Neural cell (in vitro differentiated cells): ENCODE data around the gene NR2C2. TPM values are rescaled to one million over a fixed set of nuclear protein-coding genes. Genes with fewer than 3 reads are reported as not detected.
A peak's percentile ranks its signal among the peaks of the same experiment; 100 is the strongest.

Experiments used
- H2AFZ ChIP-seq: fragments of 200-600, 300-800 bp; sonication (generic), shearing (Covaris generic); 2 replicates; pipeline ENCODE4 v1.6.0; 2014; ENCODE audit warnings: low read depth, mild to moderate bottlenecking, antibody characterized with exemption, low read length, moderate library complexity
- H3F3A ChIP-seq: fragments of 200-600 bp; shearing (Covaris generic); 2 replicates; pipeline ENCODE4 v1.6.1; 2016; ENCODE audit warnings: mild to moderate bottlenecking, moderate library complexity, mixed read lengths, antibody characterized with exemption, low read length; ENCODE audit not compliant: insufficient read depth, poor library complexity, severe bottlenecking
- H3K27ac ChIP-seq: fragments of 200-600, 300-800 bp; sonication (generic), shearing (Covaris generic); 2 replicates; pipeline ENCODE4 v1.5.1; 2014; ENCODE audit warnings: mild to moderate bottlenecking, low read length, moderate library complexity
- H3K27me3 ChIP-seq: fragments of 300-800, 200-600 bp; sonication (generic), shearing (Covaris generic); 2 replicates; pipeline ENCODE4 v1.6.0; 2014; ENCODE audit warnings: mild to moderate bottlenecking, low read depth, low read length, moderate library complexity; ENCODE audit not compliant: insufficient read depth
- H3K36me3 ChIP-seq: fragments of 300-800, 200-600 bp; sonication (generic), shearing (Covaris generic); 2 replicates; pipeline ENCODE4 v1.5.1; 2014; ENCODE audit warnings: mild to moderate bottlenecking, antibody characterized with exemption, low read length, moderate library complexity; ENCODE audit not compliant: insufficient read depth
- H3K4me2 ChIP-seq: fragments of 300-800, 200-600 bp; sonication (generic), shearing (Covaris generic); 2 replicates; pipeline ENCODE4 v1.6.0; 2014; ENCODE audit warnings: mild to moderate bottlenecking, low read length
- H3K4me3 ChIP-seq: fragments of 300-800, 200-600 bp; sonication (generic), shearing (Covaris generic); 2 replicates; pipeline ENCODE4 v1.5.1; 2014; ENCODE audit warnings: mild to moderate bottlenecking, low read length, moderate library complexity
- H3K79me2 ChIP-seq: fragments of 200-600 bp; shearing (Covaris generic); replicated peaks from 2 replicates; pipeline ENCODE4 v1.6.0; 2014; ENCODE audit warnings: mild to moderate bottlenecking, low read length, moderate library complexity; ENCODE audit not compliant: insufficient read depth
- H3K9ac ChIP-seq: fragments of 300-800, 200-600 bp; sonication (generic), shearing (Covaris generic); 2 replicates; pipeline ENCODE4 v1.6.1; 2016; ENCODE audit warnings: mild to moderate bottlenecking, low read length, mixed read lengths
- H3K9me2 ChIP-seq: fragments of 200-600 bp; shearing (Covaris generic); 2 replicates; pipeline ENCODE4 v1.6.1; 2016; ENCODE audit warnings: mild to moderate bottlenecking, low read length, mixed read lengths; ENCODE audit not compliant: insufficient read depth
- H3K9me3 ChIP-seq: fragments of 200-600, 300-800 bp; sonication (generic), shearing (Covaris generic); 2 replicates; pipeline ENCODE4 v1.6.1; 2016; ENCODE audit warnings: mild to moderate bottlenecking, mixed run types, low read length, moderate library complexity, mixed read lengths
- H4K20me1 ChIP-seq: fragments of 200-600 bp; shearing (Covaris generic); 2 replicates; pipeline ENCODE4 v1.6.1; 2016; ENCODE audit warnings: mild to moderate bottlenecking, mixed run types; ENCODE audit not compliant: insufficient read depth
- CTCF ChIP-seq: fragments of 450-650 bp; IDR thresholded peaks from 2 replicates; pipeline ENCODE4 v1.5.1; 2014; ENCODE audit warnings: antibody characterized with exemption, mild to moderate bottlenecking, moderate library complexity; ENCODE audit not compliant: poor library complexity, severe bottlenecking
- EP300 ChIP-seq: fragments of 450-650 bp; conservative IDR thresholded peaks from 2 replicates; pipeline ENCODE4 v1.6.1; 2014; ENCODE audit warnings: antibody characterized with exemption, mild to moderate bottlenecking, moderate library complexity; ENCODE audit not compliant: poor library complexity, severe bottlenecking
- EZH2 ChIP-seq: fragments of 200-600, 300-800 bp; shearing (Covaris generic), sonication (generic); IDR thresholded peaks from 2 replicates; pipeline ENCODE4 v1.6.1; 2014; ENCODE audit warnings: antibody characterized with exemption, low read length, borderline replicate concordance, mild to moderate bottlenecking; ENCODE audit not compliant: insufficient read depth, poor library complexity, severe bottlenecking
- MXI1 ChIP-seq: fragments of 450-650 bp; conservative IDR thresholded peaks from 2 replicates; pipeline ENCODE4 v1.6.1; 2014; ENCODE audit warnings: antibody characterized with exemption, mild to moderate bottlenecking; ENCODE audit not compliant: poor library complexity, severe bottlenecking
- POLR2AphosphoS5 ChIP-seq: IDR thresholded peaks from 2 replicates; pipeline ENCODE4 v1.6.1; 2012
- RAD21 ChIP-seq: fragments of 450-650 bp; conservative IDR thresholded peaks from 2 replicates; pipeline ENCODE4 v1.6.1; 2014; ENCODE audit warnings: antibody characterized with exemption, mild to moderate bottlenecking, moderate library complexity
- REST ChIP-seq: IDR thresholded peaks from 2 replicates; pipeline ENCODE4 v1.6.1; 2012; ENCODE audit warnings: borderline replicate concordance
- SMC3 ChIP-seq: fragments of 450-650 bp; conservative IDR thresholded peaks from 2 replicates; pipeline ENCODE4 v1.6.1; 2014; ENCODE audit warnings: antibody characterized with exemption, mild to moderate bottlenecking, moderate library complexity; ENCODE audit not compliant: poor library complexity
- TAF1 ChIP-seq: IDR thresholded peaks from 2 replicates; pipeline ENCODE4 v1.6.1; 2012; ENCODE audit warnings: low read depth
- polyA plus RNA-seq: library from polyadenylated mRNA; depleted of rRNA; stranded (reverse); fragments of >200 nt; gene quantifications from 2 replicates; pipeline ENCODE4 v1.2.3, GENCODE V29; 2014

The NR2C2 gene
- polyA plus RNA-seq, 1 donor from 2014 or later, result 37.5 TPM

- no peaks in the 10 kb centered on the region for H4K20me1 ChIP-seq
- H3K9me3 ChIP-seq, result no peaks in the 10 kb centered on the region
- no peaks in the 10 kb centered on the region for H3K9me2 ChIP-seq
- no peak overlapping the region for H3K4me2 ChIP-seq
- no peaks in the 10 kb centered on the region for H3K79me2 ChIP-seq
- no peaks in the 10 kb centered on the region for H3K36me3 ChIP-seq
- H3K27me3 ChIP-seq, result no peaks in the 10 kb centered on the region
- H3K9ac ChIP-seq, result no peak overlapping the region
- H3K4me3 ChIP-seq, result no peak overlapping the region
- no peaks in the 10 kb centered on the region for H3F3A ChIP-seq
- H3K27ac ChIP-seq, result no peak overlapping the region
- TF ChIP-seq SMC3, result no peak
- no peak overlapping the region for H2AFZ ChIP-seq
These were observed 23.9 kb upstream of the NR2C2 start for GRCh38 chr3:14923476-14923875.

GRCh38 chr3:14925729-14926591 lies 21.4 kb upstream of the NR2C2 start:
- no peaks in the 10 kb centered on the region for H3F3A ChIP-seq
- no peaks in the 10 kb centered on the region for H3K27me3 ChIP-seq
- no peaks in the 10 kb centered on the region for H4K20me1 ChIP-seq
- no peak overlapping the region for H3K4me2 ChIP-seq
- no peak overlapping the region for H2AFZ ChIP-seq
- no peak overlapping the region for H3K4me3 ChIP-seq
- TF ChIP-seq CTCF (peak; percentile 88), SMC3 (peak; percentile 80), EP300 (no peak), EZH2 (no peak), POLR2AphosphoS5 (no peak), TAF1 (no peak), MXI1 (no peak), RAD21 (peak; percentile 89), REST (no peak)
- H3K36me3 ChIP-seq, result no peaks in the 10 kb centered on the region
- H3K27ac ChIP-seq, result no peak overlapping the region
- H3K9me2 ChIP-seq, result no peaks in the 10 kb centered on the region
- H3K9ac ChIP-seq, result no peak overlapping the region
- no peaks in the 10 kb centered on the region for H3K9me3 ChIP-seq
- no peaks in the 10 kb centered on the region for H3K79me2 ChIP-seq
